ENCODE data around the gene USP22. TPM values are rescaled to one million over a fixed set of nuclear protein-coding genes. Genes with fewer than 3 reads are reported as not detected.

Gene USP22
- total RNA-seq, 1 donor from 2014 or later, result 79.1 TPM

DNA sequence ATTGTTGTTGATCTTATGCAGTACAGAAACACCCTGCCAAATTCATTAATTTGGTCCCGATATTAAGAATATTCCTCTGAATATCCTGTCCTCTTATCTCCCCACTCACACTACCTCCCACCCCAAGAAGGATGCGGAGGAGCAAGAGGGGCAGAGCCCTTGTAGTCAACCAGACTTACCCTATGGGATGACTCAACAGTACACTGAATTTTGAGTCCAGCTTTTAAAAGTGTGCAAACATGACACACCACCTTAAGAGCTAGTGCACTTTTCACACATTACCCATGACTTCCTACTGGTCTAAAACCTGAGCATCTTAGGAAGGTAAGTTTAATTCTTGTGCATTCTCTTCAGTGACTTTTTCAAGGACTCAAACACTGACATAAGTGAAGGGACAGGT, 9.5 kb downstream of the USP22 start:
- peaks cover 100% of the 10 kb centered on the region for H3K4me1 ChIP-seq
- intact Hi-C loops (cut with DNase I), result no loop called here
- TF ChIP-seq POLR2A (IDR thresholded peaks at IDR 0.05), result no peak
- no peak for TF ChIP-seq POLR2AphosphoS5 (IDR thresholded peaks at IDR 0.05; ENCODE audit: insufficient read depth in 1 of 2, low read depth in 1 of 2)
- TF ChIP-seq, protein P1, sequence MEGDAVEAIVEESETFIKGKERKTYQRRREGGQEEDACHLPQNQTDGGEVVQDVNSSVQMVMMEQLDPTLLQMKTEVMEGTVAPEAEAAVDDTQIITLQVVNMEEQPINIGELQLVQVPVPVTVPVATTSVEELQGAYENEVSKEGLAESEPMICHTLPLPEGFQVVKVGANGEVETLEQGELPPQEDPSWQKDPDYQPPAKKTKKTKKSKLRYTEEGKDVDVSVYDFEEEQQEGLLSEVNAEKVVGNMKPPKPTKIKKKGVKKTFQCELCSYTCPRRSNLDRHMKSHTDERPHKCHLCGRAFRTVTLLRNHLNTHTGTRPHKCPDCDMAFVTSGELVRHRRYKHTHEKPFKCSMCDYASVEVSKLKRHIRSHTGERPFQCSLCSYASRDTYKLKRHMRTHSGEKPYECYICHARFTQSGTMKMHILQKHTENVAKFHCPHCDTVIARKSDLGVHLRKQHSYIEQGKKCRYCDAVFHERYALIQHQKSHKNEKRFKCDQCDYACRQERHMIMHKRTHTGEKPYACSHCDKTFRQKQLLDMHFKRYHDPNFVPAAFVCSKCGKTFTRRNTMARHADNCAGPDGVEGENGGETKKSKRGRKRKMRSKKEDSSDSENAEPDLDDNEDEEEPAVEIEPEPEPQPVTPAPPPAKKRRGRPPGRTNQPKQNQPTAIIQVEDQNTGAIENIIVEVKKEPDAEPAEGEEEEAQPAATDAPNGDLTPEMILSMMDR (IDR thresholded peaks at IDR 0.05), result no peak
- H3K4me3 ChIP-seq, result no peak overlapping the region
- no peaks in the 10 kb centered on the region for H3K9me3 ChIP-seq
- DNase-seq (ENCODE audit: extremely low spot score in 2 of 2), result no peak
- no peak overlapping the region for H3K27ac ChIP-seq
- no peaks in the 10 kb centered on the region for H3K27me3 ChIP-seq
- H3K36me3 ChIP-seq, result peaks cover 0 to under 1% of the 10 kb centered on the region in 2 donors

DNA sequence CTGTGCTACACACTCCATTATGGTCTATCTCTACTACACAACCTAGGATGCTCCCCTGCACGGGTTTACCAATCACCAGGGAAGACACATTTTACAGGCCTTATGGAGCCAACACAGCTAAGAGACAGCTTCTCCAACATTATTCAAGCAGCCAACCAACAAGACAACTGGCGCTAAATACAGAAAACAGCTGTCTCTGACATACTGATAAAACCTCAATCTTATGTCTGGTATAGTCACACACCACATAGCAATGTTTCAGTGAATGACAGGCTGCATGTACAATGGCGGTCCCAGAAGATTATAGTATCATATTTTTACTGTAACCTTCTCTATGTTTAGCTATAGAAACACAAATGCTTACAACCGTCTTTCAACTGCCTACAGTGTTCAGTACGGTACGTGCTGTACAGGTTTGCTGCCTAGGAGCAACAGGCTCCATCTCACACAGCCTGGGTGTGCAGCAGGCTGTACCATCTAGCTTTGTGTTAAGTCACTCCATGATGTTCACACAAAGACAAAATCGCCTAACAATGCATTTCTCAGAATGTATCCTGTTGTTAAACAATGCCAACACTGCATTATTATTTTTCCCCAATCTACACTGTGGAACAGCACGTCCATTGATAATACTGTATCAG, 10.9 kb downstream of the USP22 start:
- intact Hi-C loops (cut with DNase I), result no loop called here
- Histone ChIP-seq H3K36me3 (peaks cover 0 to 16% of the 10 kb centered on the region in 2 donors), H3K4me3 (no peak overlapping the region), H3K4me1 (peaks cover 89% of the 10 kb centered on the region), H3K27ac (no peak overlapping the region), H3K9me3 (no peaks in the 10 kb centered on the region), H3K27me3 (no peaks in the 10 kb centered on the region)
- TF ChIP-seq POLR2AphosphoS5 (IDR thresholded peaks at IDR 0.05; ENCODE audit: insufficient read depth in 1 of 2, low read depth in 1 of 2), result no peak
- TF ChIP-seq, protein P1 (IDR thresholded peaks at IDR 0.05), result no peak
- no peak for TF ChIP-seq POLR2A (IDR thresholded peaks at IDR 0.05)
- no peak for DNase-seq (ENCODE audit: extremely low spot score in 2 of 2)

DNA sequence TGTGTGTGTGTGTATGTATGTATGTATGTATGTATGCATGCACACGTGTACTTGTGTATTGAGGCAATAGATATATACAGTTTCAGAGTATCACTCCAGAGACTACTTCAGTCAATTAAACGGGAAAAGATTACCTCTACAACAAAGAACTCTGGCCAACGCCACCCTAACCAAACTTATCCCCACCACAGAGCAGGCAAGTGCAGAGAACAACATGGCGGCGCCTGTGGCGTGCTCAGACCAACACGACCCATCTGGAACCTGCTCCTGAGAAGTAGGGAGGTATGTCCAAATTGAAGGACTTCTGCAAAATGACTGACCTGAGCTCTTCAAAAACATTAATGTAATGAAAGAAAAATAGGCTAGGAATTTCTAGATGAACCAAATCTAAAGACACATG, 12.4 kb downstream of the USP22 start:
- DNase-seq (ENCODE audit: extremely low spot score in 2 of 2), result no peak
- H3K4me3 ChIP-seq, result no peak overlapping the region
- no peak overlapping the region for H3K27ac ChIP-seq
- peaks cover 0 to 31% of the 10 kb centered on the region in 2 donors for H3K36me3 ChIP-seq
- H3K9me3 ChIP-seq, result no peaks in the 10 kb centered on the region
- intact Hi-C loops (cut with DNase I), result no loop called here
- H3K27me3 ChIP-seq, result no peaks in the 10 kb centered on the region
- peaks cover 78% of the 10 kb centered on the region for H3K4me1 ChIP-seq
- TF ChIP-seq POLR2A (IDR thresholded peaks at IDR 0.05) (no peak), POLR2AphosphoS5 (IDR thresholded peaks at IDR 0.05; ENCODE audit: insufficient read depth in 1 of 2, low read depth in 1 of 2) (no peak)
- TF ChIP-seq, protein P1 (IDR thresholded peaks at IDR 0.05), result no peak

DNA sequence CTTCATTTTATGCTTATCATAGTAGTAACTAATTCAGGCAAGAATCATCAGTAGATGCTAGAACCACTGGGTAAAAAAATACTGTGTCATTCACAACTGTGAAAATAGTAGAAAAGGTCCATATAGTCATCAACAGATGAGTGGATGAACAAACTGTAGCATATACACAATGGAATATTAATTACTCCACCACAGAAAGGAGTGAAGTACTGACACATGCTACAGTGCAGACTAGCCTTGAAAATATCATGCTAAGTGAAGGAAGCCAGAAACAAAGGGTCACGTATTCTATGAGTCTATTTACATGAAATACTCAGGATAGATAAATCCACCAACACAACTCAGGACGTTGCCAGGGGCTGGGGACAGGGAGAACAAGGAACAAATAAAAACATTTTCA, 13.3 kb downstream of the USP22 start:
- intact Hi-C loops (cut with DNase I), result no loop called here
- TF ChIP-seq, protein P1 (IDR thresholded peaks at IDR 0.05), result no peak
- TF ChIP-seq POLR2AphosphoS5 (IDR thresholded peaks at IDR 0.05; ENCODE audit: insufficient read depth in 1 of 2, low read depth in 1 of 2) (no peak), POLR2A (IDR thresholded peaks at IDR 0.05) (no peak)
- Histone ChIP-seq H3K27ac (no peak overlapping the region), H3K27me3 (no peaks in the 10 kb centered on the region), H3K4me1 (peaks cover 76% of the 10 kb centered on the region), H3K9me3 (no peaks in the 10 kb centered on the region), H3K36me3 (peaks cover 0 to 39% of the 10 kb centered on the region in 2 donors), H3K4me3 (no peak overlapping the region)
- DNase-seq (ENCODE audit: extremely low spot score in 2 of 2), result no peak

DNA sequence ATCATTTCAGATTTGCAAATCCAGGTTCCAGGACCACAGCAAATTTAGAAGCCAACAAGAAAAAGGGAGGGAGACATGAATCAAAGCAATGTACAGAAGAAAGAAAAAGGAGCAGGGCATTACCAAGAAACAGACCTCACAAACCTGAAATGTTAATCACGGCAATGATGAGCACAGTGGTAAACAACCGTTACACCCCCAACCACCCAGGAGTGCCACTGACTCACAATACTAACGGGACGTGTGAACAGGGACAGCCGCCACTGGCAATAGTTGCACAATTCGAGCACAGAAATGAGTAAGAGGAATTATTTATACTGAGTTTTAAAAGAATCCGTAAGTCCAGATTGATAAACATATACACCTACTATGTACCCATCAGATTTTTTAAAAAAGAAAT, 13.8 kb downstream of the USP22 start:
- Histone ChIP-seq H3K9me3 (no peaks in the 10 kb centered on the region), H3K36me3 (peaks cover 0 to 44% of the 10 kb centered on the region in 2 donors), H3K4me3 (no peak overlapping the region), H3K27ac (no peak overlapping the region), H3K4me1 (peaks cover 76% of the 10 kb centered on the region), H3K27me3 (no peaks in the 10 kb centered on the region)
- DNase-seq (ENCODE audit: extremely low spot score in 2 of 2), result no peak
- intact Hi-C loops (cut with DNase I), result no loop called here
- TF ChIP-seq POLR2A (IDR thresholded peaks at IDR 0.05) (no peak), POLR2AphosphoS5 (IDR thresholded peaks at IDR 0.05; ENCODE audit: insufficient read depth in 1 of 2, low read depth in 1 of 2) (no peak)
